ENCODE data around the gene ZNF177. TPM values are rescaled to one million over a fixed set of nuclear protein-coding genes. Genes with fewer than 3 reads are reported as not detected.

The ZNF177 gene
- total and polyA plus RNA-seq, 4 donors = 0.32 to 0.67 (median 0.46) TPM

DNA sequence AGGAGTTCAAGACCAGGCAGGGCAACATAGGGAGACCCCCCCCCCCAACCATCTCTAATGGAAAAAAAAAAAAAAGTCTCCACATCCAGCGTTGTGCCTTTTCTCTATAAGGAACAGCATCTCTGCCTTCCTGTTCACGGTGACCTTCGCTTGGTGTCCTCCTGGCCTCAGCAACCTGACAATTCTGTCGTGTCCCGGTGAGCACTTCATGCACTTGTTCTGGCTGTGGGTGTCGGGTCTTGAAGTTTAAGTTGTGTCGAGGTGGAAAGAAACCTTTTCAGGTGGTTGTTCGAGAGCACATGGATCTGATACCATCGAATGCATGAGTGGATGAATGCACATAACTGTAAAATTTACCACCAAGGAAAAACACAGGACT is 38.2 kb upstream of the ZNF177 start:
- Histone ChIP-seq H3K27me3 (ENCODE audit: control insufficient read depth in 4 of 4, insufficient read depth in 4 of 4, low read length in 3 of 4) (no peaks in the 10 kb centered on the region), H3K4me1 (ENCODE audit: control insufficient read depth in 4 of 4, insufficient read depth in 4 of 4, low read length in 3 of 4) (peaks cover 0 to 12% (median 5%) of the 10 kb centered on the region in 4 donors), H3K36me3 (ENCODE audit: control insufficient read depth in 4 of 4, insufficient read depth in 3 of 4, low read depth in 1 of 4, low read length in 3 of 4) (peaks cover 0 to 10% (median 2%) of the 10 kb centered on the region in 4 donors), H3K27ac (ENCODE audit: low read depth in 1 of 2, low read length in 2 of 2) (peak overlapping the region; percentile 76 to 87), H3K9me3 (ENCODE audit: control insufficient read depth in 4 of 4, low read length in 3 of 4) (peaks cover 11 to 23% (median 13%) of the 10 kb centered on the region in 4 donors), H3K9ac (ENCODE audit: low read depth in 1 of 2, low read length in 2 of 2) (no peak overlapping the region), H3K4me3 (ENCODE audit: low read depth in 1 of 3, low read length in 3 of 3) (peak overlapping the region; percentile 86 to 95 (median 94))
- no peak for DNase-seq (ENCODE audit: low spot score)
- no peak for TF ChIP-seq GABPA (IDR thresholded peaks at IDR 0.05 in 1 of 2, conservative IDR thresholded peaks at IDR 0.05 in 1 of 2)
- TF ChIP-seq JUND (IDR thresholded peaks at IDR 0.05) = no peak
- no peak for TF ChIP-seq FOXA1 (IDR thresholded peaks at IDR 0.05)
- TF ChIP-seq HNF4G (IDR thresholded peaks at IDR 0.05) = no peak
- TF ChIP-seq, protein P1, sequence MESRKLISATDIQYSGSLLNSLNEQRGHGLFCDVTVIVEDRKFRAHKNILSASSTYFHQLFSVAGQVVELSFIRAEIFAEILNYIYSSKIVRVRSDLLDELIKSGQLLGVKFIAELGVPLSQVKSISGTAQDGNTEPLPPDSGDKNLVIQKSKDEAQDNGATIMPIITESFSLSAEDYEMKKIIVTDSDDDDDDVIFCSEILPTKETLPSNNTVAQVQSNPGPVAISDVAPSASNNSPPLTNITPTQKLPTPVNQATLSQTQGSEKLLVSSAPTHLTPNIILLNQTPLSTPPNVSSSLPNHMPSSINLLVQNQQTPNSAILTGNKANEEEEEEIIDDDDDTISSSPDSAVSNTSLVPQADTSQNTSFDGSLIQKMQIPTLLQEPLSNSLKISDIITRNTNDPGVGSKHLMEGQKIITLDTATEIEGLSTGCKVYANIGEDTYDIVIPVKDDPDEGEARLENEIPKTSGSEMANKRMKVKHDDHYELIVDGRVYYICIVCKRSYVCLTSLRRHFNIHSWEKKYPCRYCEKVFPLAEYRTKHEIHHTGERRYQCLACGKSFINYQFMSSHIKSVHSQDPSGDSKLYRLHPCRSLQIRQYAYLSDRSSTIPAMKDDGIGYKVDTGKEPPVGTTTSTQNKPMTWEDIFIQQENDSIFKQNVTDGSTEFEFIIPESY (IDR thresholded peaks at IDR 0.05) = no peak
- TF ChIP-seq, protein P2, sequence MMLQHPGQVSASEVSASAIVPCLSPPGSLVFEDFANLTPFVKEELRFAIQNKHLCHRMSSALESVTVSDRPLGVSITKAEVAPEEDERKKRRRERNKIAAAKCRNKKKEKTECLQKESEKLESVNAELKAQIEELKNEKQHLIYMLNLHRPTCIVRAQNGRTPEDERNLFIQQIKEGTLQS (IDR thresholded peaks at IDR 0.05) = no peak
- TF ChIP-seq TAF1 (conservative IDR thresholded peaks at IDR 0.05) = no peak
- TF ChIP-seq, protein P3, sequence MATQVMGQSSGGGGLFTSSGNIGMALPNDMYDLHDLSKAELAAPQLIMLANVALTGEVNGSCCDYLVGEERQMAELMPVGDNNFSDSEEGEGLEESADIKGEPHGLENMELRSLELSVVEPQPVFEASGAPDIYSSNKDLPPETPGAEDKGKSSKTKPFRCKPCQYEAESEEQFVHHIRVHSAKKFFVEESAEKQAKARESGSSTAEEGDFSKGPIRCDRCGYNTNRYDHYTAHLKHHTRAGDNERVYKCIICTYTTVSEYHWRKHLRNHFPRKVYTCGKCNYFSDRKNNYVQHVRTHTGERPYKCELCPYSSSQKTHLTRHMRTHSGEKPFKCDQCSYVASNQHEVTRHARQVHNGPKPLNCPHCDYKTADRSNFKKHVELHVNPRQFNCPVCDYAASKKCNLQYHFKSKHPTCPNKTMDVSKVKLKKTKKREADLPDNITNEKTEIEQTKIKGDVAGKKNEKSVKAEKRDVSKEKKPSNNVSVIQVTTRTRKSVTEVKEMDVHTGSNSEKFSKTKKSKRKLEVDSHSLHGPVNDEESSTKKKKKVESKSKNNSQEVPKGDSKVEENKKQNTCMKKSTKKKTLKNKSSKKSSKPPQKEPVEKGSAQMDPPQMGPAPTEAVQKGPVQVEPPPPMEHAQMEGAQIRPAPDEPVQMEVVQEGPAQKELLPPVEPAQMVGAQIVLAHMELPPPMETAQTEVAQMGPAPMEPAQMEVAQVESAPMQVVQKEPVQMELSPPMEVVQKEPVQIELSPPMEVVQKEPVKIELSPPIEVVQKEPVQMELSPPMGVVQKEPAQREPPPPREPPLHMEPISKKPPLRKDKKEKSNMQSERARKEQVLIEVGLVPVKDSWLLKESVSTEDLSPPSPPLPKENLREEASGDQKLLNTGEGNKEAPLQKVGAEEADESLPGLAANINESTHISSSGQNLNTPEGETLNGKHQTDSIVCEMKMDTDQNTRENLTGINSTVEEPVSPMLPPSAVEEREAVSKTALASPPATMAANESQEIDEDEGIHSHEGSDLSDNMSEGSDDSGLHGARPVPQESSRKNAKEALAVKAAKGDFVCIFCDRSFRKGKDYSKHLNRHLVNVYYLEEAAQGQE (IDR thresholded peaks at IDR 0.05) = no peak
- TF ChIP-seq RXRA (IDR thresholded peaks at IDR 0.05) = no peak
- TF ChIP-seq, protein P4, sequence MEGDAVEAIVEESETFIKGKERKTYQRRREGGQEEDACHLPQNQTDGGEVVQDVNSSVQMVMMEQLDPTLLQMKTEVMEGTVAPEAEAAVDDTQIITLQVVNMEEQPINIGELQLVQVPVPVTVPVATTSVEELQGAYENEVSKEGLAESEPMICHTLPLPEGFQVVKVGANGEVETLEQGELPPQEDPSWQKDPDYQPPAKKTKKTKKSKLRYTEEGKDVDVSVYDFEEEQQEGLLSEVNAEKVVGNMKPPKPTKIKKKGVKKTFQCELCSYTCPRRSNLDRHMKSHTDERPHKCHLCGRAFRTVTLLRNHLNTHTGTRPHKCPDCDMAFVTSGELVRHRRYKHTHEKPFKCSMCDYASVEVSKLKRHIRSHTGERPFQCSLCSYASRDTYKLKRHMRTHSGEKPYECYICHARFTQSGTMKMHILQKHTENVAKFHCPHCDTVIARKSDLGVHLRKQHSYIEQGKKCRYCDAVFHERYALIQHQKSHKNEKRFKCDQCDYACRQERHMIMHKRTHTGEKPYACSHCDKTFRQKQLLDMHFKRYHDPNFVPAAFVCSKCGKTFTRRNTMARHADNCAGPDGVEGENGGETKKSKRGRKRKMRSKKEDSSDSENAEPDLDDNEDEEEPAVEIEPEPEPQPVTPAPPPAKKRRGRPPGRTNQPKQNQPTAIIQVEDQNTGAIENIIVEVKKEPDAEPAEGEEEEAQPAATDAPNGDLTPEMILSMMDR (IDR thresholded peaks at IDR 0.05; ENCODE audit: low read depth, low read length, missing input control) = no peak
- no peak for TF ChIP-seq RAD21 (IDR thresholded peaks at IDR 0.05)
- TF ChIP-seq, protein P5, sequence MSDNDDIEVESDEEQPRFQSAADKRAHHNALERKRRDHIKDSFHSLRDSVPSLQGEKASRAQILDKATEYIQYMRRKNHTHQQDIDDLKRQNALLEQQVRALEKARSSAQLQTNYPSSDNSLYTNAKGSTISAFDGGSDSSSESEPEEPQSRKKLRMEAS (IDR thresholded peaks at IDR 0.05) = no peak
- TF ChIP-seq HNF4A (conservative IDR thresholded peaks at IDR 0.05) = no peak
- TF ChIP-seq NR2F2 (IDR thresholded peaks at IDR 0.05) = no peak
- no peak for TF ChIP-seq SP1 (IDR thresholded peaks at IDR 0.05)
- TF ChIP-seq YY1 (IDR thresholded peaks at IDR 0.05) = no peak
- 52% methylated on average over 9 of the region's 9 CpGs for WGBS

DNA sequence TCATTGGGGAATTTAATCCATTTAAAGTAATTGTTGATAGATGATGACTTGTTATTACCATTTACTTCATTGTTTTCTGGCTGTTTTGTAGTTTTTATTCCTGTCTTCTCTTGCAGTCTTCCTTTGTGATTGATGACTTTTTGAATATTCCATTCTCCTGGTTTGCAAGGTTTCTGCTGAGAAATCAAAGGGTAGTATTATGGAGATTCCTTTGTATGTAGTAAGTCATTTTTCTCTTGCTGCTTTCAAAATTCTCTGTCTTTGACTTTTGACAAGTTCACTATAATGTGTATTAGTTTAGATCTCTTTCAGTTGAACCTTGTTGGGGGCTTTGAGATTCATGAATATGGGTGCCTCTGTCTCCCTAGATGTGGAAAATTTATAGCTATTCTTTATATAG is 32.8 kb upstream of the ZNF177 start:
- Histone ChIP-seq H3K4me3 (ENCODE audit: low read depth in 1 of 3, low read length in 3 of 3) (peak overlapping the region in 2 of 3 donors; percentile 2 to 38), H3K27me3 (ENCODE audit: control insufficient read depth in 4 of 4, insufficient read depth in 4 of 4, low read length in 3 of 4) (no peaks in the 10 kb centered on the region), H3K4me1 (ENCODE audit: control insufficient read depth in 4 of 4, insufficient read depth in 4 of 4, low read length in 3 of 4) (no peaks in the 10 kb centered on the region), H3K9ac (ENCODE audit: low read depth in 1 of 2, low read length in 2 of 2) (no peak overlapping the region), H3K9me3 (ENCODE audit: control insufficient read depth in 4 of 4, low read length in 3 of 4) (peaks cover 25 to 65% (median 44%) of the 10 kb centered on the region in 4 donors), H3K27ac (ENCODE audit: low read depth in 1 of 2, low read length in 2 of 2) (no peak overlapping the region), H3K36me3 (ENCODE audit: control insufficient read depth in 4 of 4, insufficient read depth in 3 of 4, low read depth in 1 of 4, low read length in 3 of 4) (peaks cover 2 to 37% (median 29%) of the 10 kb centered on the region in 4 donors)
- no peak for DNase-seq (ENCODE audit: low spot score)
- TF ChIP-seq GABPA (IDR thresholded peaks at IDR 0.05 in 1 of 2, conservative IDR thresholded peaks at IDR 0.05 in 1 of 2) (no peak), JUND (IDR thresholded peaks at IDR 0.05) (no peak), HNF4A (conservative IDR thresholded peaks at IDR 0.05) (no peak), NR2F2 (IDR thresholded peaks at IDR 0.05) (no peak), YY1 (IDR thresholded peaks at IDR 0.05) (no peak), RAD21 (IDR thresholded peaks at IDR 0.05) (no peak), FOXA1 (IDR thresholded peaks at IDR 0.05) (no peak), HNF4G (IDR thresholded peaks at IDR 0.05) (no peak), SP1 (IDR thresholded peaks at IDR 0.05) (no peak), TAF1 (conservative IDR thresholded peaks at IDR 0.05) (no peak), FOXA2 (IDR thresholded peaks at IDR 0.05) (no peak), EGR1 (IDR thresholded peaks at IDR 0.05; ENCODE audit: low read depth in 2 of 2) (no peak)
- TF ChIP-seq, protein P3 (IDR thresholded peaks at IDR 0.05) = no peak
- TF ChIP-seq, protein P1 (IDR thresholded peaks at IDR 0.05) = no peak

All from liver (tissue), 9 donors.